K562 (cell line): ENCODE results near the gene CDS2.

Experiments
- CTCF ChIP-seq, 3 experiments: IDR thresholded peaks in 2 of 3; conservative IDR thresholded peaks in 1 of 3; 2 replicates each; pipeline ENCODE4 v1.5.1; 2011 to 2012; ENCODE audit warnings: low read length in 3 of 3, mild to moderate bottlenecking in 3 of 3, control low read depth in 2 of 3, improper control_type of control experiment in 1 of 3, inconsistent platforms in 1 of 3, low read depth in 1 of 3, mixed read lengths in 1 of 3, moderate library complexity in 1 of 3; ENCODE audit not compliant: insufficient read depth in 2 of 3
- JUND ChIP-seq, 2 experiments: IDR thresholded peaks; 2 replicates in 1 of 2; 3 replicates in 1 of 2; pipeline ENCODE4 v1.6.1; 2011; ENCODE audit warnings: borderline replicate concordance in 2 of 2, low read depth in 2 of 2, low read length in 2 of 2, improper control_type of control experiment in 1 of 2, missing biosample characterization in 1 of 2, missing genetic modification characterization in 1 of 2, missing genetic modification reagents in 1 of 2
- MXI1 ChIP-seq: IDR thresholded peaks from 2 replicates; pipeline ENCODE4 v1.6.1; 2011; ENCODE audit warnings: low read depth, mild to moderate bottlenecking, improper control_type of control experiment, low read length
- NCOR1 ChIP-seq: fragments of 450-650 bp; IDR thresholded peaks from 2 replicates; pipeline ENCODE4 v1.6.1; 2016; ENCODE audit warnings: mild to moderate bottlenecking, moderate library complexity

- TF ChIP-seq MXI1 (no peak), JUND (IDR thresholded peaks at IDR 0.05; ENCODE audit: borderline replicate concordance, low read depth, low read length) (no peak), JUND (tag; IDR thresholded peaks at IDR 0.05; ENCODE audit: borderline replicate concordance, low read depth, low read length) (no peak), CTCF (IDR thresholded peaks at IDR 0.05 in 2 of 3, conservative IDR thresholded peaks at IDR 0.05 in 1 of 3; ENCODE audit: insufficient read depth in 2 of 3, low read depth in 1 of 3, low read length in 3 of 3) (no peak), NCOR1 (no peak)
These were observed 27.1 kb downstream of the CDS2 start for GRCh38 chr20:5153612-5154542.
